NCI-H526 (cell line): ENCODE results near the gene MAPK4.
"Not testable (repeated sequence)": the region's sequence is repeated elsewhere in the genome, so short reads cannot be mapped to it uniquely, and the experiment has no call there.

Experiments used
- DNase-seq, 2 experiments: peaks; one replicate each; lab custom pipeline; 2025; lab: John Stamatoyannopoulos, UW

The MAPK4 gene

GRCh38 chr18:50573679-50574078, 13.8 kb downstream of the MAPK4 start:
- DNase-seq = no peak

- DNase-seq = no peak
These were observed 18.1 kb downstream of the MAPK4 start for GRCh38 chr18:50578030-50578429.

- DNase-seq = no peak
These were observed 18.8 kb downstream of the MAPK4 start for GRCh38 chr18:50578651-50579050.

GRCh38 chr18:50579061-50579774, 19.3 kb downstream of the MAPK4 start:
- DNase-seq = no peak

- no peak for DNase-seq
These were observed 21.6 kb downstream of the MAPK4 start for GRCh38 chr18:50581517-50581916.

- DNase-seq = no peak
These were observed 22.6 kb downstream of the MAPK4 start for GRCh38 chr18:50582500-50582899.

- DNase-seq = peak in 1 of 2 experiments; percentile 5
These were observed 26.8 kb downstream of the MAPK4 start for GRCh38 chr18:50586710-50587109.

GRCh38 chr18:50590593-50590992, 30.7 kb downstream of the MAPK4 start:
- peak in 1 of 2 experiments; percentile 19 for DNase-seq

GRCh38 chr18:50594012-50594411, 34.1 kb downstream of the MAPK4 start:
- DNase-seq = no peak

GRCh38 chr18:50594942-50595341, 35.1 kb downstream of the MAPK4 start:
- no peak for DNase-seq

GRCh38 chr18:50602466-50602865, 42.6 kb downstream of the MAPK4 start:
- DNase-seq = no peak

GRCh38 chr18:50606609-50607008, 46.7 kb downstream of the MAPK4 start:
- no peak for DNase-seq

- no peak for DNase-seq
These were observed 47.6 kb downstream of the MAPK4 start for GRCh38 chr18:50607378-50607926.

- DNase-seq = not testable (repeated sequence)
These were observed 49.3 kb downstream of the MAPK4 start for GRCh38 chr18:50609171-50609570.

- no peak for DNase-seq
These were observed 50.5 kb downstream of the MAPK4 start for GRCh38 chr18:50610349-50610748.

- DNase-seq = no peak
These were observed 51.6 kb downstream of the MAPK4 start for GRCh38 chr18:50611529-50611941.

GRCh38 chr18:50614838-50615237, 55.0 kb downstream of the MAPK4 start:
- no peak for DNase-seq

GRCh38 chr18:50616484-50617048, 56.7 kb downstream of the MAPK4 start:
- no peak for DNase-seq

- DNase-seq = no peak
These were observed 60.0 kb downstream of the MAPK4 start for GRCh38 chr18:50619861-50620275.

GRCh38 chr18:50620319-50620718, 60.4 kb downstream of the MAPK4 start:
- DNase-seq = no peak

GRCh38 chr18:50621366-50621765, 61.5 kb downstream of the MAPK4 start:
- no peak for DNase-seq

- no peak for DNase-seq
These were observed 62.4 kb downstream of the MAPK4 start for GRCh38 chr18:50622320-50622719.

GRCh38 chr18:50622865-50623393, 63.0 kb downstream of the MAPK4 start:
- no peak for DNase-seq
